ENCODE results near the gene YRDC.

The YRDC gene

DNA sequence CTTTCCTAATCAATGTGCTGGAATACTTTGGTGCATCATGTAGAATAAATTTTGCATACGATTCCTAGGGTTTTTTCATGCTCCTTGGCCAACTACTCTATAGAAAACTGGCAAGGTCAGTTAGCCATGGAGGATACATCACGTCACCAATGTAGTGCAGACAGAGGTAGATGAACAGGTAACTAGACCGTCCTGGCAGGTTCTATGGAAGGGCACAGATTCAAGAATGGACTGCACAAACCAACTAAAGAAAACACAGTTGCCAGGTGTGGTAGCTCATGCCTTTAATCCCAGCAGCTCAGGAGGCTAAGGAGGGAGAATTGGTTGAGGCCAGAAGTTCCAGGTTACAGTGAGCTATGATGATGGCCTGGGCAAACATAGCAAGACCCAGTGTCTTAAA, 41.5 kb upstream of the YRDC start:
- H3K4me3 ChIP-seq (ENCODE audit: low read depth, low read length): no peak overlapping the region
- no peak for DNase-seq (ENCODE audit: low read depth, low spot score)
- in situ Hi-C loops (cut with HindIII; ENCODE audit: low sequenced_read_pairs): no loop called here
- TF ChIP-seq, protein P1, sequence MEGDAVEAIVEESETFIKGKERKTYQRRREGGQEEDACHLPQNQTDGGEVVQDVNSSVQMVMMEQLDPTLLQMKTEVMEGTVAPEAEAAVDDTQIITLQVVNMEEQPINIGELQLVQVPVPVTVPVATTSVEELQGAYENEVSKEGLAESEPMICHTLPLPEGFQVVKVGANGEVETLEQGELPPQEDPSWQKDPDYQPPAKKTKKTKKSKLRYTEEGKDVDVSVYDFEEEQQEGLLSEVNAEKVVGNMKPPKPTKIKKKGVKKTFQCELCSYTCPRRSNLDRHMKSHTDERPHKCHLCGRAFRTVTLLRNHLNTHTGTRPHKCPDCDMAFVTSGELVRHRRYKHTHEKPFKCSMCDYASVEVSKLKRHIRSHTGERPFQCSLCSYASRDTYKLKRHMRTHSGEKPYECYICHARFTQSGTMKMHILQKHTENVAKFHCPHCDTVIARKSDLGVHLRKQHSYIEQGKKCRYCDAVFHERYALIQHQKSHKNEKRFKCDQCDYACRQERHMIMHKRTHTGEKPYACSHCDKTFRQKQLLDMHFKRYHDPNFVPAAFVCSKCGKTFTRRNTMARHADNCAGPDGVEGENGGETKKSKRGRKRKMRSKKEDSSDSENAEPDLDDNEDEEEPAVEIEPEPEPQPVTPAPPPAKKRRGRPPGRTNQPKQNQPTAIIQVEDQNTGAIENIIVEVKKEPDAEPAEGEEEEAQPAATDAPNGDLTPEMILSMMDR (IDR thresholded peaks at IDR 0.05; ENCODE audit: low read depth, low read length): no peak

DNA sequence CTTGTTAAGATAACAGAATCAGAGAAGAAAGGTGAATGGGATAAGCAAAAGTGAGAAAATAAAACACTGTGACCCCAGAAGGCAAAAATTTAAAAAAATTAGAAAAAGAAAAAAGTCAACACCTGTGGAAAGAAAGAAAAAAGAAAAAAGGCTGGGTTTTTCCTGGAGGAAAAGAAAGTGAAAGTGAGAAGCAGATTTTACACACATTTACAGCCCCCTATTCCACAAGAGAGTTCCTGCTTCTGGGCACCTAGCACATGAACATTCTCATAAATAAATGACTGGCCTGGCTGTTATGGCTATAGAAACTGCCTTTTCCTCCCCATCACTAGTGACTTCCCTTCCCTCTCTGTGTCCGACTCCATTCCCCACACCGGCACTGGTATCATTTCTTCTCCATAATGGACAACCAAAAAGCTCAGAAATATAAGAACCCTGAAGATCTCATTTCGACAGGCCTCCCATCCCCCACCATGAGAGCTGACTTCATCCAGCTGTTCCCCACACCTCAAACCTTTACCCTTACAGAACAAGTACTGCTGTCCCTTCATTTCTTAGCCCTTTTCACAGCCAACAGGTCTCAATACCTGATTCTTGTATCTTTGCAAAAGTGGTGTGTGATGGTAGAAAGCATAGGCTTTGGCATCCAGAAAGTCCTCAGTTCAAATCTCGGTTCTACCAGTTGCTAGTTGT, 38.8 kb upstream of the YRDC start:
- in situ Hi-C loops (cut with HindIII; ENCODE audit: low sequenced_read_pairs): no loop called here
- H3K4me3 ChIP-seq (ENCODE audit: low read depth, low read length): no peak overlapping the region
- no peak for DNase-seq (ENCODE audit: low read depth, low spot score)
- TF ChIP-seq, protein P1 (IDR thresholded peaks at IDR 0.05; ENCODE audit: low read depth, low read length): no peak

DNA sequence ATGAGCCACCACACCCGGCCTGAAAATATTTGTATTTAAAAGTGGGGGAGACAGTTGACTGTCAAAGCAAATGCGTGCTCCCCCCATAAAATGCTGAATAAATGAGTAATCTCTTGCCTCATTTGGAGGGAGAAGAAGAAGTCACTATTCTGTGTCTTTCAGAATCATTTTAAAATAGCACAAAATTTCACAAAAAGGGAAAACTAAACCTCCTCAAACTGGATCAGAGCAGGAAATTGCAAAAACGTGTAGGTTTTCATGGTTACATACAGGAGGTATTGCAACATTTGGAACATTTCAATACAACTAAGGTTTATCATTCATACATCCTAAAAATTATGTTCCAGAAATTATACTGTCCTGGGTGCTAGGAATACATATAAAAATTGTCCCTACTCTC, 37.8 kb upstream of the YRDC start:
- H3K4me3 ChIP-seq (ENCODE audit: low read depth, low read length): no peak overlapping the region
- DNase-seq (ENCODE audit: low read depth, low spot score): no peak
- in situ Hi-C loops (cut with HindIII; ENCODE audit: low sequenced_read_pairs): no loop called here
- TF ChIP-seq, protein P1 (IDR thresholded peaks at IDR 0.05; ENCODE audit: low read depth, low read length): no peak

DNA sequence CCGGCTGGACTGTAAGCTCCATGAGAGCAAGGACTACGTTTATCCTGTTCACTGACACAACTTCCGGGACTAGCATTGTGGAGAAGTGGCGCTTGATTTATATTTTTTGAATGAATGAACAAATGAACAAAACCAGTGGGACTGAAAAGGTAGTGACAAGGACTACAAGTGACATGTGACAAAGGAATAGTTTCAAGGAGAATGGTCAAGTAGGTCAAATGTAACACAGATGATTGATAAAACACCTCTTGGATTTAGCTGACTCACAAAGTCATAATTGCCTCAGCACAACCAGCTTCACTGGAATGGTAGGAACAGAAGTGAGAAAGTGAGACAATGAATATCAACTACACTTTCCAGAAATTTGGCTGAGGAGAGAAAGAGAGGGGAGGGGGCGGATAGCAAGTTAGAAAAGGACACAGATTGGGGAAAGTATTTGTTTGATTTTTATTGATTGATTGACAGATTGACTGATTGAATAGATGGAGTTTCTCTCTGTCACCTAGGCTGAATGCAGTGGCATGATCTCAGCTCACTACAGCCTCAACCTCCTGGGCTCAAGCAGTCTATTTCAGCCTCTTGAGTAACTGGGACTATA, 37.1 kb upstream of the YRDC start:
- in situ Hi-C loops (cut with HindIII; ENCODE audit: low sequenced_read_pairs): no loop called here
- DNase-seq (ENCODE audit: low read depth, low spot score): no peak
- H3K4me3 ChIP-seq (ENCODE audit: low read depth, low read length): no peak overlapping the region
- TF ChIP-seq, protein P1 (IDR thresholded peaks at IDR 0.05; ENCODE audit: low read depth, low read length): no peak

DNA sequence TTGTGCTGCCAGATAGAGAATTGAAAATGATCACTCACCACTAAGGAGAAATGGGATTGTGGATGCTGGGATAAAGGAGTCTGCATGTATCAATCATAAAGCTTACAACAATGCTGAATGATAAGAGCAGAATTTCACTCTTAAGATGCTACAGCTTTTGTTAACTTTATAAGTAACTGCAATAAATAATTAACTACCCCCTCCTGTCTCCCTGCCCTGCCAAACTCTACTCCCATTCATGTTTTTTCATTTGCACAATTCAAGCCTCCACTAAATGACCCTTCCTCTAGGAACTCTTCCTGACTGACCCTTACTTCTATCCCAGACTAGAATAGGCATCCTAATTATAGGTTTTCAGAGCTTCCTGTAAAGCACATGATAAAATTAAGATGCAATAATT, 36.5 kb upstream of the YRDC start:
- TF ChIP-seq, protein P1 (IDR thresholded peaks at IDR 0.05; ENCODE audit: low read depth, low read length): no peak
- no peak overlapping the region for H3K4me3 ChIP-seq (ENCODE audit: low read depth, low read length)

DNA sequence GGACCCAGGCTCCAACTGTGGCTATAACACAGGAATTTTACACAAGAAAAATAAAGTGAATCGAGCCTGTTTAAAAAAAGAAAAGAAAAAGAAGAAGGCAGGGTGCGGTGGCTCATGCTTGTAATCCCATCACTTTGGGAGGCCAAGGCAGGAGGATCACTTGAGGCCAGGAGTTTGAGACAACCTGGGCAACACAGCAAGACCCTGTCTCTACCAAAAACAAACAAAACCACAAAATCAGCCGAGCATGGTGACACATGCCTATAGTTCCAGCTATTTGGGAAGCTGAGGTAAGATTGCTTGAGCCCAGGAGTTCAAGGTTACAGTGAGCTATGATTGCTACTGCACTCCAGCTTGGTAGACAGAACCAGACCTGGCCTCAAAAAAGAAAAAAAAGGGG, 33.6 kb upstream of the YRDC start:
- in situ Hi-C loops (cut with HindIII; ENCODE audit: low sequenced_read_pairs): no loop called here
- no peak for DNase-seq (ENCODE audit: low read depth, low spot score)
- TF ChIP-seq, protein P1 (IDR thresholded peaks at IDR 0.05; ENCODE audit: low read depth, low read length): no peak

More for the DNA sequence above, 36.5 kb upstream of the YRDC start:
- in situ Hi-C loops (cut with HindIII; ENCODE audit: low sequenced_read_pairs): no loop called here
- no peak for DNase-seq (ENCODE audit: low read depth, low spot score)

More for the DNA sequence above, 33.6 kb upstream of the YRDC start:
- no peak overlapping the region for H3K4me3 ChIP-seq (ENCODE audit: low read depth, low read length)
